H9 (cell line): ENCODE data around the gene HPGD. TPM values are rescaled to one million over a fixed set of nuclear protein-coding genes. Genes with fewer than 3 reads are reported as not detected.

Experiments
- DNase-seq: peaks from one replicate; pipeline ENCODE4 v3.0.0-alpha.2; 2017
- H2AFZ ChIP-seq: one replicate; pipeline ENCODE4 v1.6.1; 2013; ENCODE audit warnings: mild to moderate bottlenecking, low read length, control low read depth, moderate library complexity
- H2AK5ac ChIP-seq: 2 replicates; pipeline ENCODE4 v1.6.1; 2013; ENCODE audit warnings: low read length, control low read depth, mixed read lengths; ENCODE audit not compliant: insufficient read length
- H2BK120ac ChIP-seq: one replicate; pipeline ENCODE4 v1.6.1; 2013; ENCODE audit warnings: low read depth, mild to moderate bottlenecking, low read length, control low read depth, inconsistent platforms; ENCODE audit not compliant: poor library complexity, severe bottlenecking
- H2BK12ac ChIP-seq: 2 replicates; pipeline ENCODE4 v1.6.1; 2013; ENCODE audit warnings: low read length, control low read depth, mixed read lengths, low read depth; ENCODE audit not compliant: insufficient read length
- H2BK15ac ChIP-seq: 2 replicates; pipeline ENCODE4 v1.6.1; 2013; ENCODE audit warnings: low read depth, low read length, control low read depth
- H2BK20ac ChIP-seq: one replicate; pipeline ENCODE4 v1.6.1; 2013; ENCODE audit warnings: low read depth, mild to moderate bottlenecking, low read length, control low read depth, inconsistent platforms; ENCODE audit not compliant: poor library complexity, severe bottlenecking
- H2BK5ac ChIP-seq: 2 replicates; pipeline ENCODE4 v1.6.1; 2013; ENCODE audit warnings: low read length, control low read depth, mixed read lengths; ENCODE audit not compliant: insufficient read length
- H3K14ac ChIP-seq: 2 replicates; pipeline ENCODE4 v1.6.1; 2013; ENCODE audit warnings: low read length, control low read depth; ENCODE audit not compliant: insufficient read depth
- H3K18ac ChIP-seq: 2 replicates; pipeline ENCODE4 v1.6.1; 2013; ENCODE audit warnings: low read depth, mild to moderate bottlenecking, mixed read lengths, low read length, control low read depth; ENCODE audit not compliant: insufficient read length
- H3K23ac ChIP-seq: 2 replicates; pipeline ENCODE4 v1.6.1; 2013; ENCODE audit warnings: low read length, control low read depth, mixed read lengths, low read depth; ENCODE audit not compliant: insufficient read length
- H3K23me2 ChIP-seq: 2 replicates; pipeline ENCODE4 v1.6.1; 2013; ENCODE audit warnings: low read depth, mild to moderate bottlenecking, mixed read lengths, low read length, control low read depth; ENCODE audit not compliant: insufficient read length, poor library complexity, severe bottlenecking
- H3K27ac ChIP-seq: 2 replicates; pipeline ENCODE4 v1.5.1; 2013; ENCODE audit warnings: low read length, control low read depth, mixed read lengths, low read depth; ENCODE audit not compliant: insufficient read length
- H3K27me3 ChIP-seq: 2 replicates; pipeline ENCODE4 v1.6.1; 2013; ENCODE audit warnings: low read length, control low read depth, inconsistent platforms; ENCODE audit not compliant: insufficient read depth
- H3K4ac ChIP-seq: 2 replicates; pipeline ENCODE4 v1.6.1; 2013; ENCODE audit warnings: low read depth, mild to moderate bottlenecking, control low read depth, inconsistent platforms, low read length, moderate library complexity
- H3K4me1 ChIP-seq: 2 replicates; pipeline ENCODE4 v1.6.1; 2013; ENCODE audit warnings: low read length, control low read depth, inconsistent platforms; ENCODE audit not compliant: insufficient read depth
- H3K4me2 ChIP-seq: 2 replicates; pipeline ENCODE4 v1.6.1; 2013; ENCODE audit warnings: low read length, control low read depth, mixed read lengths; ENCODE audit not compliant: insufficient read length, insufficient read depth
- H3K56ac ChIP-seq: 2 replicates; pipeline ENCODE4 v1.6.1; 2013; ENCODE audit warnings: low read depth, mild to moderate bottlenecking, mixed read lengths, low read length, control low read depth; ENCODE audit not compliant: insufficient read length
- H3K79me1 ChIP-seq: 2 replicates; pipeline ENCODE4 v1.6.1; 2013; ENCODE audit warnings: low read depth, mild to moderate bottlenecking, moderate library complexity, low read length, control low read depth, inconsistent platforms; ENCODE audit not compliant: insufficient read depth, poor library complexity, severe bottlenecking
- H3K79me2 ChIP-seq: 2 replicates; pipeline ENCODE4 v1.6.1; 2013; ENCODE audit warnings: low read length, control low read depth, inconsistent platforms; ENCODE audit not compliant: insufficient read depth
- H3K9ac ChIP-seq: 2 replicates; pipeline ENCODE4 v1.6.1; 2013; ENCODE audit warnings: low read length, control low read depth, mixed read lengths; ENCODE audit not compliant: insufficient read length; ENCODE audit errors: extremely low read depth
- H3K9me3 ChIP-seq: one replicate; pipeline ENCODE4 v1.6.1; 2013; ENCODE audit warnings: low read depth, low read length, inconsistent platforms; ENCODE audit not compliant: control insufficient read depth
- H3T11ph ChIP-seq: one replicate; pipeline ENCODE4 v1.6.1; 2013; ENCODE audit warnings: mild to moderate bottlenecking, low read length, control low read depth, inconsistent platforms
- H4K20me1 ChIP-seq: one replicate; pipeline ENCODE4 v1.6.1; 2013; ENCODE audit not compliant: control insufficient read depth, insufficient read length, insufficient read depth
- H4K5ac ChIP-seq: 2 replicates; pipeline ENCODE4 v1.6.1; 2013; ENCODE audit warnings: low read depth, mild to moderate bottlenecking, mixed read lengths, low read length, control low read depth; ENCODE audit not compliant: insufficient read length
- H4K8ac ChIP-seq: replicated peaks from 2 replicates; pipeline ENCODE4 v1.6.1; 2013; ENCODE audit warnings: low read length, control low read depth, mixed read lengths, low read depth; ENCODE audit not compliant: insufficient read length
- H4K91ac ChIP-seq: 2 replicates; pipeline ENCODE4 v1.6.1; 2013; ENCODE audit warnings: low read depth, mild to moderate bottlenecking, moderate library complexity, mixed read lengths, low read length, control low read depth; ENCODE audit not compliant: insufficient read length
- H3K27ac Mint-ChIP-seq, 3 experiments: 2 replicates in 2 of 3; 3 replicates in 1 of 3; pipeline ENCODE4 v1.8.0; 2020 to 2021; ENCODE audit warnings: mixed read lengths in 3 of 3, mild to moderate bottlenecking in 1 of 3, moderate library complexity in 1 of 3
- H3K27me3 Mint-ChIP-seq: 2 replicates; pipeline ENCODE4 v1.8.0; 2021; ENCODE audit warnings: low read depth, mild to moderate bottlenecking, moderate library complexity, mixed read lengths
- H3K36me3 Mint-ChIP-seq, 3 experiments: 2 replicates in 2 of 3; 3 replicates in 1 of 3; pipeline ENCODE4 v1.8.0; 2020 to 2021; ENCODE audit warnings: low read depth in 3 of 3, mixed read lengths in 3 of 3; ENCODE audit not compliant: insufficient read depth in 1 of 3
- H3K4me1 Mint-ChIP-seq, 2 experiments: 2 replicates each; pipeline ENCODE4 v1.8.0; 2020; ENCODE audit warnings: mixed read lengths in 2 of 2
- H3K4me3 Mint-ChIP-seq, 2 experiments: 2 replicates in 1 of 2; 3 replicates in 1 of 2; pipeline ENCODE4 v1.8.0; 2020 to 2021; ENCODE audit warnings: mild to moderate bottlenecking in 2 of 2, mixed read lengths in 2 of 2, moderate library complexity in 1 of 2
- H3K9me3 Mint-ChIP-seq, 2 experiments: 2 replicates in 1 of 2; 3 replicates in 1 of 2; pipeline ENCODE4 v1.8.0; 2020; ENCODE audit warnings: mild to moderate bottlenecking in 2 of 2, mixed read lengths in 2 of 2, moderate library complexity in 1 of 2
- WGBS: extraction: QIAGEN DNeasy Blood & Tissue Kit; methylation state at CpG from one replicate; pipeline ENCODE4 v1.1.7; 2013; ENCODE audit warnings: missing lambda C conversion rate, low lambda C conversion rate, mixed read lengths; ENCODE audit not compliant: insufficient read length; ENCODE audit errors: extremely low coverage; 5-methylcytosine and 5-hydroxymethylcytosine counted together
- total RNA-seq: library from RNA; stranded (reverse); gene quantifications from 2 replicates; pipeline ENCODE4 v1.2.1, GENCODE V29; 2021
- TF ChIP-seq, protein P1 (sequence below): fragments of 200-600 bp; sonication (generic); conservative IDR thresholded peaks from 3 replicates; pipeline ENCODE4 v1.8.0; 2021; ENCODE audit warnings: antibody characterized with exemption, mild to moderate bottlenecking

Gene HPGD
- total RNA-seq, 1 experiment from 2014 or later, result 16.8 TPM

- H2BK20ac ChIP-seq, result no peak overlapping the region
- H2AFZ ChIP-seq, result no peak overlapping the region
- H2BK120ac ChIP-seq, result no peak overlapping the region
- no peaks in the 10 kb centered on the region for H3K79me1 ChIP-seq
- H4K20me1 ChIP-seq, result no peaks in the 10 kb centered on the region
- H3K27me3 Mint-ChIP-seq, result no peaks in the 10 kb centered on the region
- no peak overlapping the region for H3K9ac ChIP-seq
- H3K36me3 Mint-ChIP-seq, result no peaks in the 10 kb centered on the region
- no peaks in the 10 kb centered on the region for H3K9me3 ChIP-seq
- no peak overlapping the region for H2BK5ac ChIP-seq
- no peak overlapping the region for H2BK12ac ChIP-seq
- no peak overlapping the region for H3K4ac ChIP-seq
- H4K91ac ChIP-seq, result no peak overlapping the region
- H3K4me2 ChIP-seq, result no peak overlapping the region
- H3K18ac ChIP-seq, result no peak overlapping the region
- peaks cover 31 to 41% of the 10 kb centered on the region in 2 experiments for H3K4me1 Mint-ChIP-seq
- H3K56ac ChIP-seq, result no peak overlapping the region
- no peaks in the 10 kb centered on the region for H3K27me3 ChIP-seq
- no peak overlapping the region for H4K5ac ChIP-seq
- no peak overlapping the region for H3K4me3 Mint-ChIP-seq
- no peak overlapping the region for H2AK5ac ChIP-seq
- H3K14ac ChIP-seq, result no peak overlapping the region
- H3T11ph ChIP-seq, result no peak overlapping the region
- no peak overlapping the region for H3K27ac ChIP-seq
- no peak overlapping the region for H3K23ac ChIP-seq
- no peaks in the 10 kb centered on the region for H3K23me2 ChIP-seq
- H3K4me1 ChIP-seq, result peaks cover 3% of the 10 kb centered on the region; the same call in 1 of the 2 replicates
- no peak overlapping the region for H3K27ac Mint-ChIP-seq
- TF ChIP-seq, protein P1, sequence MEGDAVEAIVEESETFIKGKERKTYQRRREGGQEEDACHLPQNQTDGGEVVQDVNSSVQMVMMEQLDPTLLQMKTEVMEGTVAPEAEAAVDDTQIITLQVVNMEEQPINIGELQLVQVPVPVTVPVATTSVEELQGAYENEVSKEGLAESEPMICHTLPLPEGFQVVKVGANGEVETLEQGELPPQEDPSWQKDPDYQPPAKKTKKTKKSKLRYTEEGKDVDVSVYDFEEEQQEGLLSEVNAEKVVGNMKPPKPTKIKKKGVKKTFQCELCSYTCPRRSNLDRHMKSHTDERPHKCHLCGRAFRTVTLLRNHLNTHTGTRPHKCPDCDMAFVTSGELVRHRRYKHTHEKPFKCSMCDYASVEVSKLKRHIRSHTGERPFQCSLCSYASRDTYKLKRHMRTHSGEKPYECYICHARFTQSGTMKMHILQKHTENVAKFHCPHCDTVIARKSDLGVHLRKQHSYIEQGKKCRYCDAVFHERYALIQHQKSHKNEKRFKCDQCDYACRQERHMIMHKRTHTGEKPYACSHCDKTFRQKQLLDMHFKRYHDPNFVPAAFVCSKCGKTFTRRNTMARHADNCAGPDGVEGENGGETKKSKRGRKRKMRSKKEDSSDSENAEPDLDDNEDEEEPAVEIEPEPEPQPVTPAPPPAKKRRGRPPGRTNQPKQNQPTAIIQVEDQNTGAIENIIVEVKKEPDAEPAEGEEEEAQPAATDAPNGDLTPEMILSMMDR, result no peak
- no CpG with 5 or more reads among the region's 3 CpGs for WGBS
- H3K79me2 ChIP-seq, result no peaks in the 10 kb centered on the region
- no peak for DNase-seq
- H3K9me3 Mint-ChIP-seq, result no peaks in the 10 kb centered on the region
- H4K8ac ChIP-seq, result no peak overlapping the region
- H2BK15ac ChIP-seq, result no peak overlapping the region
Observed at GRCh38 chr4:174450786-174451125, 71.5 kb downstream of the HPGD start.
